OCI-LY7 (cell line): ENCODE results near the gene PLAAT2. TPM values are rescaled to one million over a fixed set of nuclear protein-coding genes. Genes with fewer than 3 reads are reported as not detected.

Experiments used
- total RNA-seq, 2 experiments: library from RNA; depleted of rRNA in 1 of 2; stranded (reverse); fragments of >200 nt in 1 of 2; shearing (Covaris generic) in 1 of 2; gene quantifications; 2 replicates each; pipeline ENCODE4 v1.2.3, GENCODE V29; 2014 to 2022

Gene PLAAT2
- total RNA-seq, 2 experiments from 2014 or later = not detected

Other genes starting within 250 kb of the PLAAT2 start
- not detected in 2 replicates for gene SLC22A9, start 193.6 kb downstream of the PLAAT2 start, total RNA-seq (2014; rRNA removed; shearing (Covaris generic))
- gene SLC22A9, start 193.6 kb downstream of the PLAAT2 start, total RNA-seq (2022) = not detected in 2 replicates
- gene PLAAT5, start 72.2 kb downstream of the PLAAT2 start, total RNA-seq (2014; rRNA removed; shearing (Covaris generic)) = not detected in 2 replicates
- not detected in 2 replicates for gene PLAAT5, start 72.2 kb downstream of the PLAAT2 start, total RNA-seq (2022)
- not detected in 2 replicates for gene LGALS12, start 57.3 kb downstream of the PLAAT2 start, total RNA-seq (2014; rRNA removed; shearing (Covaris generic))
- gene LGALS12, start 57.3 kb downstream of the PLAAT2 start, total RNA-seq (2022) = not detected in 2 replicates
- 6.5 and 6.8 TPM in 2 replicates for gene PLAAT4, start 26.6 kb downstream of the PLAAT2 start, total RNA-seq (2014; rRNA removed; shearing (Covaris generic))
- gene PLAAT4, start 26.6 kb downstream of the PLAAT2 start, total RNA-seq (2022) = 1.3 and 1.4 TPM in 2 replicates
- not detected in 2 replicates for gene PLAAT3, start 51.1 kb upstream of the PLAAT2 start, total RNA-seq (2014; rRNA removed; shearing (Covaris generic))
- gene PLAAT3, start 51.1 kb upstream of the PLAAT2 start, total RNA-seq (2022) = 0.70 TPM in 1 of 2 replicates, not detected in the other
- 15.7 and 23.2 TPM in 2 replicates for gene ATL3, start 108.0 kb upstream of the PLAAT2 start, total RNA-seq (2014; rRNA removed; shearing (Covaris generic))
- 35.7 and 37.9 TPM in 2 replicates for gene ATL3, start 108.0 kb upstream of the PLAAT2 start, total RNA-seq (2022)
- 34.0 and 36.9 TPM in 2 replicates for gene RTN3, start 118.1 kb upstream of the PLAAT2 start, total RNA-seq (2014; rRNA removed; shearing (Covaris generic))
- 69.3 and 78.6 TPM in 2 replicates for gene RTN3, start 118.1 kb upstream of the PLAAT2 start, total RNA-seq (2022)
- 6.8 and 10.3 TPM in 2 replicates for gene ZFTA, start 205.4 kb upstream of the PLAAT2 start, total RNA-seq (2014; rRNA removed; shearing (Covaris generic))
- 12.7 TPM in 2 replicates for gene ZFTA, start 205.4 kb upstream of the PLAAT2 start, total RNA-seq (2022)